Mucosa of rectum (tissue), 2 donors: ENCODE results near the gene ITGAX.

ENCODE experiments used
- H3K27ac ChIP-seq, 2 donors: one replicate each; pipeline ENCODE4 v1.7.0; 2013; ENCODE audit warnings: inconsistent platforms in 2 of 2, low read depth in 2 of 2, low read length in 2 of 2
- H3K27me3 ChIP-seq, 2 donors: one replicate each; pipeline ENCODE4 v1.7.0; 2013; ENCODE audit warnings: low read length in 2 of 2; ENCODE audit not compliant: control insufficient read depth in 2 of 2, insufficient read depth in 2 of 2
- H3K36me3 ChIP-seq, 2 donors: one replicate each; pipeline ENCODE4 v1.7.0; 2013; ENCODE audit warnings: low read length in 2 of 2; ENCODE audit not compliant: control insufficient read depth in 2 of 2, insufficient read depth in 2 of 2
- H3K4me1 ChIP-seq, 2 donors: one replicate each; pipeline ENCODE4 v1.7.0; 2013; ENCODE audit warnings: low read length in 2 of 2, mild to moderate bottlenecking in 1 of 2; ENCODE audit not compliant: control insufficient read depth in 2 of 2, insufficient read depth in 2 of 2
- H3K4me3 ChIP-seq, 2 donors: one replicate each; pipeline ENCODE4 v1.7.0; 2013; ENCODE audit warnings: low read length in 2 of 2
- H3K9ac ChIP-seq, 2 donors: one replicate each; pipeline ENCODE4 v1.7.0; 2013; ENCODE audit warnings: low read length in 2 of 2, low read depth in 1 of 2, mild to moderate bottlenecking in 1 of 2
- H3K9me3 ChIP-seq, 2 donors: one replicate each; pipeline ENCODE4 v1.7.0; 2013; ENCODE audit warnings: low read length in 2 of 2; ENCODE audit not compliant: control insufficient read depth in 2 of 2
- donor health status: healthy.
- donor health status: Normal muscosa, but diverticular disease.

Gene ITGAX

DNA sequence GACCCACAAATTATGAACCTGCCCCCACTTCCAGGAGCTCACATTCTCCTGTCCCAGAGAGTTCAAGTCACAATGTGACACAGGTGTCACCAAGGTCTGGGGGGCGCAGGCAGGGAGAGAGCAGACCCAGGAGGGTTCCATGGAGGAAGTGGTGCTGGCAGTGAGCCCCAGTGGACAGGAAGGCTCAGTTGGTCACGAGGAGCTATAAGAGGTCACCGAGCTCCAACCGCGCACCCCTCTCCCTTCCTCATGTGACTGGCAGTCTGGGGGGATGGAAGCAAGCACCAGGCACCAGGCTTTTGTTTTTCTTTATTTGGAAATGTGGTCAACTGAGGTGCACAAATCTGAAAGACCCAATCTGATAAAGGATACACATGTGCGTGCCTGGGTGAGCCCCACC is 40.7 kb downstream of the ITGAX start:
- H3K9ac ChIP-seq = no peak overlapping the region
- no peak overlapping the region for H3K4me3 ChIP-seq
- no peak overlapping the region for H3K27ac ChIP-seq
- no peaks in the 10 kb centered on the region for H3K9me3 ChIP-seq
- no peaks in the 10 kb centered on the region for H3K4me1 ChIP-seq
- H3K27me3 ChIP-seq = no peaks in the 10 kb centered on the region
- no peaks in the 10 kb centered on the region for H3K36me3 ChIP-seq

DNA sequence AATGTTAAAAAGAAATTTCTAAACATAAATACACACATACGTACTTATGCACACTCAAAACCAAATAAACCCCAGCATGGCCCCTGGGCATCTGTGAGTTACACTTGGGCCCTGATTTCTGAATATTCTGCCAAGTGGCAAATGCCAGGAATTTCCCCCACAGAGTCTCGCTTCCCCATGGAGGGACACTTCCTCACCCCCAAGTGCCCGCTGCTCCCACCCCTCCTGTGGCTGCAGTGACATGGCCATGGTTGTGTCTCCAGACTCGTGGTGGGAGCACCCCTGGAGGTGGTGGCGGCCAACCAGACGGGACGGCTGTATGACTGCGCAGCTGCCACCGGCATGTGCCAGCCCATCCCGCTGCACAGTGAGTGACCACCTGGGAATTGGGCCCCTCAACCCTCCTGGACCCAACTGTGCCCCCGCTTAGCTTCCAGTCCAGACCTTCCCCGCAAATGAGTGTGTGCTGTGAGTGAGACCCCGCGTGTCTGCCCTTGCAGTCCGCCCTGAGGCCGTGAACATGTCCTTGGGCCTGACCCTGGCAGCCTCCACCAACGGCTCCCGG is 42.2 kb downstream of the ITGAX start:
- no peaks in the 10 kb centered on the region for H3K27me3 ChIP-seq
- no peaks in the 10 kb centered on the region for H3K9me3 ChIP-seq
- H3K27ac ChIP-seq = no peak overlapping the region

GRCh38 chr16:31397701-31398100 is 42.7 kb downstream of the ITGAX start:
- Histone ChIP-seq H3K9ac (no peak overlapping the region), H3K4me3 (no peak overlapping the region), H3K4me1 (no peaks in the 10 kb centered on the region), H3K27ac (no peak overlapping the region), H3K9me3 (no peaks in the 10 kb centered on the region), H3K36me3 (no peaks in the 10 kb centered on the region), H3K27me3 (no peaks in the 10 kb centered on the region)

More for the DNA sequence above, 42.2 kb downstream of the ITGAX start:
- H3K9ac ChIP-seq = no peak overlapping the region
- H3K4me3 ChIP-seq = no peak overlapping the region
- no peaks in the 10 kb centered on the region for H3K4me1 ChIP-seq
- no peaks in the 10 kb centered on the region for H3K36me3 ChIP-seq

DNA sequence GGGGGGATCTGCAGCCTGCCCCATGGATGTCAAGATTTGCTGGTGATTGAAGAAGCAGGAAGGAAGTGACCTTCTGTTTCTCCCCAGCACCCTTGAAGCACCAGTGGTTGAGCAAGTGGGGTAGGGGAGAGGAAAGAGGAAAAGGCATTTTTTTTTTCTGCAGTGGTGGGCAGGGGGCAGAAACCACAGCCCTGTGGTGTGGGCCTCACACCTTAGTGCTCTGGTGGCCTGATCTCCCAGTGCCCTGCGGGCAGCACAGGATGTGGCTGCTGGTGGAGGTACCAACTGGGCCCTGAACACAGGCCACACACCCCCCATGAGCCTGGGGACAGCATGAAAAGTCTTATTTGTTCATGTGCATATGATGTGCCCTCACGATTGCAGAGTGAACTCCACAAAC is 45.2 kb downstream of the ITGAX start:
- Histone ChIP-seq H3K9me3 (no peaks in the 10 kb centered on the region), H3K9ac (no peak overlapping the region), H3K27ac (no peak overlapping the region), H3K4me3 (no peak overlapping the region), H3K27me3 (no peaks in the 10 kb centered on the region), H3K4me1 (no peaks in the 10 kb centered on the region), H3K36me3 (no peaks in the 10 kb centered on the region)

GRCh38 chr16:31401436-31401835 is 46.5 kb downstream of the ITGAX start:
- Histone ChIP-seq H3K4me3 (no peak overlapping the region), H3K9ac (no peak overlapping the region), H3K9me3 (no peaks in the 10 kb centered on the region), H3K36me3 (no peaks in the 10 kb centered on the region), H3K27ac (no peak overlapping the region), H3K27me3 (no peaks in the 10 kb centered on the region), H3K4me1 (no peaks in the 10 kb centered on the region)

- Histone ChIP-seq H3K9ac (no peak overlapping the region), H3K36me3 (no peaks in the 10 kb centered on the region), H3K4me3 (no peak overlapping the region), H3K9me3 (no peaks in the 10 kb centered on the region), H3K4me1 (no peaks in the 10 kb centered on the region), H3K27me3 (no peaks in the 10 kb centered on the region), H3K27ac (no peak overlapping the region)
Measured at GRCh38 chr16:31402687-31403086, 47.7 kb downstream of the ITGAX start.

GRCh38 chr16:31403590-31404352 is 48.8 kb downstream of the ITGAX start:
- H3K9ac ChIP-seq = no peak overlapping the region
- no peaks in the 10 kb centered on the region for H3K9me3 ChIP-seq
- H3K27ac ChIP-seq = no peak overlapping the region
- H3K4me3 ChIP-seq = no peak overlapping the region
- no peaks in the 10 kb centered on the region for H3K4me1 ChIP-seq
- H3K36me3 ChIP-seq = no peaks in the 10 kb centered on the region
- no peaks in the 10 kb centered on the region for H3K27me3 ChIP-seq

GRCh38 chr16:31404353-31405064 is 49.5 kb downstream of the ITGAX start:
- H3K9me3 ChIP-seq = no peaks in the 10 kb centered on the region
- no peak overlapping the region for H3K9ac ChIP-seq
- H3K36me3 ChIP-seq = no peaks in the 10 kb centered on the region
- no peak overlapping the region for H3K4me3 ChIP-seq
- H3K27me3 ChIP-seq = no peaks in the 10 kb centered on the region
- no peaks in the 10 kb centered on the region for H3K4me1 ChIP-seq
- no peak overlapping the region for H3K27ac ChIP-seq

DNA sequence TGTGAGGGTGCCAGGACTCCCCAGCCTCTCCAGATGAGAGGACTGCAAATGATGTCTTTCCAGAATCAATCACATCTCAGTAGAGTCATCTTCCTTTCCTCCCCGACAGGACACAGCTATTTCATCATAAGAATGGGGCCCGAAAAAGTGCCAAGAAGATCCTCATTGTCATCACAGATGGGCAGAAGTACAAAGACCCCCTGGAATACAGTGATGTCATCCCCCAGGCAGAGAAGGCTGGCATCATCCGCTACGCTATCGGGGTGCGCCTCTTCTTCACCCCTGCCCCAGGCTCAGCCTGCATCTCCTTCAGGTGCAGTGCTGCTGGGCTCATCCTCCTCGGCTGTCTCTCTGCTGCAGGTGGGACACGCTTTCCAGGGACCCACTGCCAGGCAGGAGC is 52.4 kb downstream of the ITGAX start:
- no peaks in the 10 kb centered on the region for H3K27me3 ChIP-seq
- no peak overlapping the region for H3K9ac ChIP-seq
- H3K9me3 ChIP-seq = no peaks in the 10 kb centered on the region
- H3K4me1 ChIP-seq = no peaks in the 10 kb centered on the region
- H3K27ac ChIP-seq = no peak overlapping the region
- no peak overlapping the region for H3K4me3 ChIP-seq
- no peaks in the 10 kb centered on the region for H3K36me3 ChIP-seq

- Histone ChIP-seq H3K27ac (no peak overlapping the region), H3K27me3 (no peaks in the 10 kb centered on the region), H3K4me1 (no peaks in the 10 kb centered on the region), H3K36me3 (no peaks in the 10 kb centered on the region), H3K9me3 (no peaks in the 10 kb centered on the region), H3K4me3 (no peak overlapping the region), H3K9ac (no peak overlapping the region)
Measured at GRCh38 chr16:31409433-31409832, 54.5 kb downstream of the ITGAX start.
